PC-9 (cell line): ENCODE results near the gene SPAG7.

ENCODE experiments used
- EZH2 ChIP-seq: fragments of 200-600 bp; sonication (generic); IDR thresholded peaks from 2 replicates; pipeline ENCODE4 v1.8.0; 2017; ENCODE audit warnings: antibody characterized with exemption, low read depth
- TF ChIP-seq, protein P1 (sequence below): fragments of 200-600 bp; sonication (generic); conservative IDR thresholded peaks from 2 replicates; pipeline ENCODE4 v1.6.1; 2017; ENCODE audit warnings: mixed run types, antibody characterized with exemption, mild to moderate bottlenecking, moderate library complexity

DNA sequence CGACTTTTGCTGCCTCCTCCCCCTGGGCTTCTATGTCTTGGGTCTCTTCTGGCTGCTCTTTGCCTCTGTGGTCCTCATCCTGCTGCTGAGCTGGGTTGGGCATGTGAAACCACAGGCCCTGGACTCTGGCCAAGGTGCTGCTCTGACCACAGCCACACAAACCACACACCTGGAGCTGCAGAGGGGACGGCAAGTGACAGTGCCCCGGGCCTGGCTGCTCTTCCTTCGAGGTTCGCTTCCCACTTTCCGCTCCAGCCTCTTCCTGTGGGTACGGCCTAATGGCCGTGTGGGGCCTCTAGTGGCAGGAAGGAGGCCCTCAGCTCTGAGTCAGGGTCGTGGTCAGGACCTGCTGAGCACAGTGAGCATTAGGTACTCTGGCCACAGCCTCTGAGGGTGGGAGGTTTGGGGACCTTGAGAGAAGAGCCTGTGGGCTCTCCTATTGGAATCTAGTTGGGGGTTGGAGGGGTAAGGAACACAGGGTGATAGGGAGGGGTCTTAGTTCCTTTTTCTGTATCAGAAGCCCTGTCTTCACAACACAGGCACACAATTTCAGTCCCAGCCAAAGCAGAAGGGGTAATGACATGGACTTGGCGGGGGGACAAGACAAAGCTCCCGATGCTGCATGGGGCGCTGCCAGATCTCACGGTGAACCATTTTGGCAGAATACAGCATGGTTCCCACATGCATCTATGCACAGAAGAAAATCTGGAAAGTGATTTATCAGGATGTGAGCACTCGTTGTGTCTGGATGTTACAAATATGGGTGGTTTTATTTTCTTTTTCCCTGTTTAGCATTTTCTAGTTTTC is 33.2 kb downstream of the SPAG7 start:
- TF ChIP-seq, protein P1, sequence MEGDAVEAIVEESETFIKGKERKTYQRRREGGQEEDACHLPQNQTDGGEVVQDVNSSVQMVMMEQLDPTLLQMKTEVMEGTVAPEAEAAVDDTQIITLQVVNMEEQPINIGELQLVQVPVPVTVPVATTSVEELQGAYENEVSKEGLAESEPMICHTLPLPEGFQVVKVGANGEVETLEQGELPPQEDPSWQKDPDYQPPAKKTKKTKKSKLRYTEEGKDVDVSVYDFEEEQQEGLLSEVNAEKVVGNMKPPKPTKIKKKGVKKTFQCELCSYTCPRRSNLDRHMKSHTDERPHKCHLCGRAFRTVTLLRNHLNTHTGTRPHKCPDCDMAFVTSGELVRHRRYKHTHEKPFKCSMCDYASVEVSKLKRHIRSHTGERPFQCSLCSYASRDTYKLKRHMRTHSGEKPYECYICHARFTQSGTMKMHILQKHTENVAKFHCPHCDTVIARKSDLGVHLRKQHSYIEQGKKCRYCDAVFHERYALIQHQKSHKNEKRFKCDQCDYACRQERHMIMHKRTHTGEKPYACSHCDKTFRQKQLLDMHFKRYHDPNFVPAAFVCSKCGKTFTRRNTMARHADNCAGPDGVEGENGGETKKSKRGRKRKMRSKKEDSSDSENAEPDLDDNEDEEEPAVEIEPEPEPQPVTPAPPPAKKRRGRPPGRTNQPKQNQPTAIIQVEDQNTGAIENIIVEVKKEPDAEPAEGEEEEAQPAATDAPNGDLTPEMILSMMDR = no peak; the same call in 1 of the 2 replicates
- TF ChIP-seq EZH2 = no peak
